Germinal center (tissue), 1 donor: ENCODE results near the gene KRTAP12-2.

ENCODE experiments used
- DNase-seq: peaks from one replicate; pipeline ENCODE4 v3.0.0; 2012; ENCODE audit warnings: mixed read lengths, low spot score

KRTAP12-2 gene, protein sequence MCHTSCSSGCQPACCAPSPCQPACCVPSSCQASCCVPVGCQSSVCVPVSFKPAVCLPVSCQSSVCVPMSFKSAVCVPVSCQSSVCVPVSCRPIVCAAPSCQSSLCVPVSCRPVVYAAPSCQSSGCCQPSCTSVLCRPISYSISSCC

DNA sequence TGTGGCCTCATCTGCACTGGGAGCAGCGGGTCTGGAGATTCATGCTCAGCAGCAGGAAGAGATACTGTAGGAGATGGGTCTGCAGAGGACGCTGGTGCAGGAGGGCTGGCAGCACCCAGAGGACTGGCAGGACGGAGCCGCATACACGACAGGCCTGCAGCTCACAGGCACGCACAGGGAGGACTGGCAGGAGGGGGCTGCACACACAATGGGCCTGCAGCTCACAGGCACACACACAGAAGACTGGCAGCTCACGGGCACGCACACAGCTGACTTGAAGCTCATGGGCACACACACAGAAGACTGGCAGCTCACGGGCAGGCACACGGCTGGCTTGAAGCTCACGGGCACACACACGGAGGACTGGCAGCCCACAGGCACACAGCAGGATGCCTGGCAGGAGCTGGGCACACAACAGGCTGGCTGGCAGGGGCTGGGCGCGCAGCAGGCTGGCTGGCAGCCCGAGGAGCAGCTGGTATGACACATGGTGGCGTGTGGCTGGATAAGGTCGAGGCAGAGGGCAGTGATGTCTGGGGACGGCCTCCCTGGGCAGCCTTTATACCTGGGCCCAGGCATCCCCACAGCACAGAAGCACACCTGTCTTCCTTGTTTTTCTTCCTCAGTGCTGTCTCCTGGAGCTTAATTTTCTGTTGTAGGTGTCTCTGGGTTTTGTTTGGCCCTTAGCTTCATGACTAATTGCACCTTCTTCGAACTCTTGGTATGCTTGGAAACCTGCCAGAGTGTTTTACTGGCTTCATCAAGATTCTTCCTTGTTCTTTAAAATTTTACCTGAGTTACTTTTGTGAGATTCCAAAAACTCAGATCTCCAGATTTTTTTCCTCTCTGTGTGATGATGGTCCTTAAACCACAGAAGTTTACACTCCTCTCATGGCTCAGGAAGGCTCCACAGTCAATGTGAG, at the start of gene KRTAP12-2:
Gene KRTAP12-2, minus strand, starts transcription at position 527 of the 920 bp plus-strand sequence. Its CDS starts 41 bp downstream, at position 486.
- no peak for DNase-seq

DNA sequence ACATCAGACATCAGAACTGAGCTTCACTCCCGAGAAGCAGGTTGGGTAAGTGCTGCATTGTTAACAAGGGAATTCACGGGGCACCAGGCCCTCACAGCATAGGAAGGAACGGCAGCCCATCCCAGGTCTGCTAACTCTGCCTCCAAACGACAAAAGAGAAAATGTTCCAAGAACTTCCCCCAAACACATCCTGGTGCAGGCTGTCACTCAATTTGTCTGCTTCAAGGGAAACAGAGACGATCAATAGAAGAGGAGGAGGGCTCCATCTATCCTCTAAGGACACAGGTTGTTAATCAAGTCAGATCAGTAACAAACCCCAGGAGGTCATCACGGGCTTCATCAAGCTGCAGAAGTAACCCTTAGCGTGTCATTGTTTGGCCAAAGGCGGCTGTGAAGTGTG, 48.2 kb upstream of the KRTAP12-2 start:
- no peak for DNase-seq

DNA sequence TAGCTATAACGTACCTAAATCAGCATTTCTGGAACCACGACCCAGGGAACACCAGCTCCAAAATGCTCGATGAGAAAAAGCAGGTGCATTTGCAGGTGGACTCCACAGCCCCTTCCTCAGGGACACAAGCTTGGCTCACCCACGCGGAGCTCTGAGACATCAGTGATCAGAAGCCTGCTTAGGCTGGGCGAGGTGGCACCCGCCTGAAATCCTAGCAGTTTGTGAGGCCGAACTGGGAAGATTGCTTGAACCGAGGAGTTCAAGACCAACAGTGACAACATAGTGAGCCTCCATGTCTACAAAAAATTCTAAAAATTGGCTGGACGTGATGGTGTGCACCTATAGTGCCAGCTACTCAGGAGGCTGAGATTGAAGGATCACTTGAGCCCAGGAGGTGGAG, 47.1 kb upstream of the KRTAP12-2 start:
- no peak for DNase-seq

DNA sequence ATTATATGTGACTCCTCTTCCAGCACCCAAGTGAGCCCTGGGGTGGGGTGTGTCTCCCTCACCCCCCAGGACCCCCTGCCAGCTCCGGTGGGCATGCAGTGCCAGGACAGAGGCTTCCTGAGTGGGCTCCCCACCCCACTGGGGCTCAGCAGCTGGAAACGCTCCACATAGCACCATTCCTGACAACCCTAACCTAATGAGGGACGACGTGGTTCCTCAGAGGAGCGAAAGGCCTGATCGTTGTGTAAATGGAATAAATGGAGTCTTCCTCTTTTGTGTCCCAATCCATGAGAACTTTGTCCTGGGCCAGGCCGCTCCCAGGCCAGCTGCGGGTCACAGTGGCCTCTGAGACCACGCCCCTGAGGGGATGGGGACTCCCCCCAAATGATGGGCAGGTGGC, 46.4 kb upstream of the KRTAP12-2 start:
- DNase-seq = no peak

DNA sequence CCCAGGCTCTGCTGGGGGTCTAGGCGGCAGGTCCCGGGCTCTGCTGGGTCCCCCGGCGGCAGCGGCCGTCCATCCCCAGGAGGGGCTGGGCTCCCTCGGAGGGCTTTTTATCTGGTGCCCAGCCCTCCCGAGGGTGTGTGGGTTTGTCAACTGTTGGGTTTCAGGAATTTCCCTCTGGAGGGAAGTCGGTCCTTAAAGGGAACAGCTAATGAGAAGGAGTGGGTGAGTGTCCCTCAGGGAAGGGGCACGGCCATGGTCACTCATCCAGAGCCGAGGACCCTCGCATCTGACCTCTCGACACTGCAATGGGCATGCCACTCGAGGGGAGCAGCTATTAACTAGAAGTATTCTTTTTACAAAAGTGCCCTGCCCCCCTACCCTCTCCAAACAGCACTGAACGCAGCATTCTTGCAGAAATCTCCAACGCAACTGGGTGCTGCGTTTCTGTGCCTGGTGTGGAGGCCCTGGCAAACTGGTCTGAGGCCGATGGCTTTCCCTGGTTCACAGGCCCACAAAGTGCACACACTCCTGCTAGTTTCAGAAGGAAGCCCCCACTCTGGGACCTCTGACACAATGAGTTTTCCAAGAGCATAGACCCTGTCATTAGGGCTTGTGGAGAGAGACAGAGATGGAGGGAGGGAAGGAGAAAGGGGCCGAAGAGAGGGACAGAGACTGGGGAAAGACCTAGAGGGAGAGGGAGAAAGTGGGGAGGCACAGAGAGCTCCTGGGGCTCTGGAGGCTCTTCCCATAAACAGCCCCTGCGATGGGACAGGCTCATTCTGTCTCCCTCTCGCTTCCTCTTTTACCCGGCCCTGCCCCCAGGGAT, 45.7 kb upstream of the KRTAP12-2 start:
- DNase-seq = no peak

DNA sequence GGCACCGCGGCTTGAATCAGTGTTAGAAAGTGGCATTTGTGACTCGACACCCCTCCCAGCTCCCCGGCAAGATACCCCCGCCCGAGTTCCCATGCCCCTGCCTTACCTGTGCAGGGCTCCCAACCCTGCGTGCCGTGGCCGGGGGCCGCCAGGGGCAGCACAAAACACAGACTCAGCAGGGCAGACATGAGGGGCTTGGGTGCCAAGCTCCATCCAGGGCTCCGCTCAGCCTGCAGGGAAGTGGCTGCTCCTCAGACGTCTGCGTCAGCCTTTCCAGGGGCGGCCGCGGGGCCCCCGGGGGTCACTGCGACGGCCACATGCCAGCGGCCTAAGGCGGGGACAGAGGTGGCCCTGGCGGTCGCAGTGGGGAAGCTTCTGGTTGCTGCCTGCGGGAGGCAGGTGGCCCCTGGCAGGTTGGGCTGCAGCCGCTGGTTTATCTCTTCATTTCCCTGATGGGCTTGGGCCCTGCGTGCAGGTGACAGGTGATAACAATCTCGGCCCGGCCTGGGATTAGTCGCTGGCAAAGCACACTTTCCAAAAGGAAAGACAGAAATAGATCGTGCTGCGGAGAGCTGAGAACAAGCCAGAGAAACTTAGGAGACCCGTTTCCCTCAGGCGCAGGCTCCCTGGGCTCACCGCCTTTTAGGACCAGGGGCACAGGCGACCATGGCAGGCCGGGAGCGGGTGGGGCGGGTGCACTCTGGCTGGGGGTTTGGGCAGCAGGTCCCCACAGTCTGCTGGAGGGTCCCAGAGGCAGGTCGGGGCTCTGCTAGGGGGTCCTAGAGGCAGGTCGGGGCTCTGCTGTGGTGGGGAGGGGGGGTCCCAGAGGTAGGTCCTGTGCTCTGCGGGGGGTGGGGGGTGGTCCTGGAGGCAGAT, 44.8 kb upstream of the KRTAP12-2 start, which contains the start of gene TSPEAR:
Gene TSPEAR, minus strand, starts transcription at position 246 of the 876 bp plus-strand sequence. Its CDS starts 58 bp downstream, at position 188.
- no peak for DNase-seq

DNA sequence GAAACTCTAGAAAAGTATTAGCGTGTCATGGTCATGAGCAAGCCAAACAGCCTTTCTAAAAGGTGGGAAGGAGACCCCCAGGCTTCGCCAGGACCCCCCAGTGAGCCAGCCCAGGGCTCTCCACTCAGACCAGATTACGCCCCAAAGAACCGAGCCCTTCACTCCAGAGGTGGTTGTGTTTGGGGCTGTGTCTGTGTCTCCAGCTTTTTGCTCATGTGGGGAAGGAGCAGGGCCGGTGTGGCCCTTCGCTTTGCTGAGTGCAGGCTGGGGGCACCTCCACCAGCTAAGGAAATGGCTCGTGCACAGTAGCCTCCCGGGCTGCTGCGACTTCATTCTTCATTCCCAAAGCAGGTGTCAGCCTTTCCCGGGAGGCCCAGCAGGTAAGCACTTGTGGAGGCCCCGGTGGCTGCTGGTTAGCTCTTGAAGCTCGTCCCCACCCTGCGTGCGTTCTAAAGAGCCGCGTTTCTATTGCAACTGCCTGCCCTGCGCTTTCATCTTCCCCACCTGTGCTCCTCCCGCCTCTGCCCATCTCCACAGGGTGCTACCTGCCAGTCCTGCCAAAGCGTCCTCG, 44.1 kb upstream of the KRTAP12-2 start:
- DNase-seq = no peak

DNA sequence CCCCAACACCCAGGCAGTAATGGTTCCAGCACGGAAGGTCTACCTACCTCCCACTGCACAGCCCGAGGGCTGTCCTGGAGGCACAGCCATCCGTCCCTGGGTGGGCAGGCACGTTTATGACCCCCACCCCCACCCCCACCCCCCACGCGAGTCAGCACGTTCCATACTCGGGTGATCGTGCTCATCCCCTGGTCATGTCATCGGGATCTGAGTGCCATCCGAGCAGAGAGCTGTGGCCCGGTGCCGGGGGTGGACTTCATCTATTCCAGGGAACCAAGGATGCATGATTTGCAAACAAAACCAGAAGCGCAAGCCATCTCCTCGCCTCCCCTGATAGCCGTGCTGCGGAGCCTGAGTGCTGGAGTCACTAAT, 43.6 kb upstream of the KRTAP12-2 start:
- DNase-seq = no peak

DNA sequence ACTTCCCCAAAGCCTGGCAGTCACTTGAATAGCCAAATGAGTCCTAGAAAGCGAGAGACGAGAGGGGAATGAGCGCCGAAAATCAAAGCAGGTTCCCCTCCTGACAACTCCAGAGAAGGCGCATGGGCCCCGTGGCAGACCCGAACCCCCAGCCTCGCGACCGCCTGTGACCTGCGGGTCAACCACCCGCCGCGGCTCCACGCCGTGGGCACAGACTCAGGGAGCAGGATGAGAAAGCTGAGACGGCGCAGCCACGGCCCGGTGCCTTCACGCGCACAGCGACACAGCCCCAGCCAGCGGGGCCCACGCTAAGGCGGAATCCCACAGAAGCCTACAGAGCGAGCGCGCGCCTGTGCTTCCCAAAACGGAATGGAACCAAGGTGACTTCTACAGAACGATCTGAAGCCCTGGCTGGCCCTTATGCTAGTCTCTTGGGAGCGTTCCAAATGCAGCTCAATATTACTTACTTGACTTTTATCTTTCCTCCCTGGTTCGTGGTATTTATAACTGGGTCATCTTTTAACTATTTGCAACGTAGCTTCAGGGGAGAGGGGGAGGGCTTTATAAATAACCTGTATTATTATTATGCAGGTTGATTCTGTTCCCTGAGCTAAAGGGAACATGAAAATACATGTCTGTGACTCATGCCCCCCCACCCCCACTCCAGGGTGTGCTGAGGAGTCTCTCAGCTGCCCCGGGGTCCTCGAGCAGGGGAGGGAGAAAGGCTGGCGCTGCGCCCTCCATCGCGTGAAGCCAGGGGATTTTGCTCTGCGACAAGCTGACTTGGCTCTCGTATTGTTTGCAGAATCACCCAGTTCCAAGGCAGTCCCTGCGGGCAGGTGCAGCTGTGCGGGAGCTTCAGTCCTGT, 42.9 kb upstream of the KRTAP12-2 start:
- DNase-seq = no peak

DNA sequence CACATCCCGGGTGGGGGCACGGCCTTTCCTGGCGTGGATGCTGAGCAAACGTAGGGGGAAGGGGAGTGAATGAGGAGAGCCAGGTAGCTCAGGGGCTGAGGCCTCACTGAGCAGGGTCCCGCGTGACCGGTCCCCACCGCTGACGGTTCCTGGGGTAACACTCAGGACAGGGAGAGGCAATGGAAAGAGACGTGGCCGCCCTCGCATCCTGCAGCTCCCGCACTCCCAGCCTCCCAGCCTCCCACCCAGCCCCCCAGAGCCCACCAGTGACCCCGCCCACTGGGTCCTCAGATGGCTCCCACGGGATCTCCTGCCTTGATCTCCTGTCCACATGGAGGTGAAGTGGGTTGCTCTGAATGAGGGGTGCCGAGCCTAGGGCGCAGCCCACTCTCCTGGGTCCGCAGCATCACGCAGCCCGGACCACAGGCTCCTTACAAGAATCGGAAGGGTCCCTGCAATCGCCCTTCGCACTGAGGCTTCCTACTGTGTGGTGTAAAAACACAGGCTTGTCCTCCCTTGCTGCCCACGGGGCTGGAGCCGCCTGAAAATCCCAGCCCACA, 42.2 kb upstream of the KRTAP12-2 start:
- DNase-seq = no peak

DNA sequence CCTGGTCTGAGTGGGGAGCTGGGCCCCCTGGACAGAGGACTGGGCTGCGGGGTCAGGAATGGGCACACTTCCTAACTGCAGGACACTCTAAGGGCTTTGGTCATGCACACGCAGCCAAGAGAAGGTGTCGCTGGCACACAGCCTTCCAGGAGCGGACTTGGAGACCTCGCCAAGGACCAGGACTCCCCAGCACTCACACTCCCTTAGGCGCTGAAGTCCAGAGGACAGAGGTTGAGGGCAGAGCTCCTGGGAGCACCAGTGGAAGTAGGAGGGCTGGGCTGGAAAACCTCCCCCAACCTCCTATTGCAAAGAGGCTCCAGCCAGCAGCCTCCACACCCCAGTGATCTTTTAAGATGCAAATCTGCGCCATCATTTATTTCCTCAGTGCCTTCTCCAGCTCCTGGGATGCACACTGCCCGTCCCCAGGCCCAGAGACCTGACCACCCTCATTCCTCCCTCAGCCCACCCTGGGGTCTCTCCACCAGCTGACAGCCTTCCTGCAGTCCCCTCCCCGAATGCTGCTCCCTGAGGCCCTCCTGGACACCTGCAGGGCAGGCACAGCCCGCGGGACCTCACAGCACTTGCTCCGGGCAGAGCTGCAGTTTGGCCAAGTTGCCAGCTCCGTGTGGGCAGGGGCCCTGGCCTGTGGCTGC, 41.6 kb upstream of the KRTAP12-2 start:
- no peak for DNase-seq

DNA sequence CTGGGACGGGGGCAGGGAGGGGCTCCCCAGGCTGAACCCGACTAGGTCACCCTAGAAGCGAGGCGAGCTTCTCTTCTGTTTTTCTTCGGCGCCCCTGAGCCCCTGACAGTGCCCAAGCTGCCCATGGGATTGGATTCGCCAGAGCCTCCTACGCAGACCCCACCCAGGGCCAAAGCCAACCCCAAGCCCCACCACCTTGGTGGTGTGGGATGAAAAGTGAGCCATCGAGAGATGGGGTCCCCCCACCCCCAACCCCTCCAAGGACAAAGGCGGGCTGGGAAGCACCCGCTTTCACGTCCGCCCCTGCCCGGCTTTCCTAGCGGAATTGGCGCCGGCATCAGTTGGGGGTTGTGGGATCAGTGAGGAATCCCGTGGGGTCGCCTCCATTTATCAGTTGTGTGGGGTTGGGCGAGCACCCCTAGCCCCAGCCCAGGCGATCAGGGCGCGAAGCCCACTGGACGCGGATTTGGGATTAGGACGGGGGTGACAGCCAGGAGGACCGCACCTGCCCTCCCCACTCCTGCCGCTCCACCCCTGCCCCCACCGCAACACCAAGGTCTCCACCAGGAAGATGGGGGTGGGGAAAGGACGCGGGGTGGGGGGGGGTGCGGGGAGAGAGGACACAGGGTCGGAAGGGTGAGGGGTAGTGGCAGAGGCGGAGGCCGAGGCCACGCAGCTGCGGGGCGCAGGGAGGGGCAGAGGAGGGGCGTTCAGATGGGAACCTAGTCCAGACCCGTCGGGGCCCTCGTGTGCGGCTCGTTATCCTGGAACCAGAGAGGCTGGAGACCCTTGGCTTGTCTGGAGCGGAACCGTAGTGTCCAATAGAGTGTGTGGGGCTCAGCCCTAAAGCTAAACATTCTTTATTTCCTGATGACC, 40.2 kb upstream of the KRTAP12-2 start:
- DNase-seq = no peak

DNA sequence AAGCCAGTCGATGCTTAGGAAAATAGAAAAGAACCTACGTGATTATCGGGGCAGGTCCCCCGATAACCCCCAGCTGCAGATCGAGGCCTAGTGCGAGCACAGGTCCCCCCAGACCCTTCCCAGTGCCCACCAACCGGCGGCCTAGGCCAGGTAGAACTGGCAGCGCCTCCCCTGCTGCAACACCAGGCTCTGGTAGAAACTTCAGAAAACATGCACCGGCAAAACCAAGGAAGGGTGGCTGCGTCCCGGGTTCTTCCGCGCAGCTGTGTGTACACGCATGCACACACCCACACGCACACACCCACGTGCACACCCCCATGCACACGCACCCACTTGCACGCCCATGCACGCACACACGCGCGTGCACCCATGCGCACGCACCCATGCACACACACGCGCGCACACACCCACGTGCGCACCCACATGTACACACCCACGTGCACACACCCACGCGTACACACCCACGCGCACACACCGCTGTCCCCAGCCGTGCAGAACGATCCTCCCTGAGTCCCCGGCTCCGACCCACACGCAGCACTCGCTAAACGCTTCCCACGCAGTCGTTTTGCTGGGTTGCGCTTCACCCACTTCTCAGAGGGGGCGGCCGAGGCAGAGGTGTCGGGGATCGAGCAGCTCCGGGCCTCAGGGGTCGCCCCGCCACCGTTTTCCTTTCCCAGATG, 39.4 kb upstream of the KRTAP12-2 start:
- no peak for DNase-seq

DNA sequence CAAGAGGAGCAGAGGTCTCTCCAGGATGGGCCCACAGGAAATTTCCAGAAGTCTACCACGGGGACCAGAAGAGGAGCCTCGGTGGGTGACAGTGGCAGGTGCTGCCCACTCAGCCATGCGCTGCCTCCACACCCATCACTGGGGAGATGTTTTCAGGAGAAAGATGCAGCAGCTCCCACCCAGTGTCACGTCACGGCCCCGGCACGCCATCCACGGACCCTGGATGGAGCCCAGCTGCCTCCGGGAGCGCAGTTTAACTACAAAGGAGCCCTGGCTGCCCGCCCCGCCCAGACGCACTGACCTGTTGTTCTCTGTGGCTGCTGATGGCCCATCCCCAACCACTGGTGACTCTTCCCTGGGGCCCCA, 37.9 kb upstream of the KRTAP12-2 start:
- no peak for DNase-seq

DNA sequence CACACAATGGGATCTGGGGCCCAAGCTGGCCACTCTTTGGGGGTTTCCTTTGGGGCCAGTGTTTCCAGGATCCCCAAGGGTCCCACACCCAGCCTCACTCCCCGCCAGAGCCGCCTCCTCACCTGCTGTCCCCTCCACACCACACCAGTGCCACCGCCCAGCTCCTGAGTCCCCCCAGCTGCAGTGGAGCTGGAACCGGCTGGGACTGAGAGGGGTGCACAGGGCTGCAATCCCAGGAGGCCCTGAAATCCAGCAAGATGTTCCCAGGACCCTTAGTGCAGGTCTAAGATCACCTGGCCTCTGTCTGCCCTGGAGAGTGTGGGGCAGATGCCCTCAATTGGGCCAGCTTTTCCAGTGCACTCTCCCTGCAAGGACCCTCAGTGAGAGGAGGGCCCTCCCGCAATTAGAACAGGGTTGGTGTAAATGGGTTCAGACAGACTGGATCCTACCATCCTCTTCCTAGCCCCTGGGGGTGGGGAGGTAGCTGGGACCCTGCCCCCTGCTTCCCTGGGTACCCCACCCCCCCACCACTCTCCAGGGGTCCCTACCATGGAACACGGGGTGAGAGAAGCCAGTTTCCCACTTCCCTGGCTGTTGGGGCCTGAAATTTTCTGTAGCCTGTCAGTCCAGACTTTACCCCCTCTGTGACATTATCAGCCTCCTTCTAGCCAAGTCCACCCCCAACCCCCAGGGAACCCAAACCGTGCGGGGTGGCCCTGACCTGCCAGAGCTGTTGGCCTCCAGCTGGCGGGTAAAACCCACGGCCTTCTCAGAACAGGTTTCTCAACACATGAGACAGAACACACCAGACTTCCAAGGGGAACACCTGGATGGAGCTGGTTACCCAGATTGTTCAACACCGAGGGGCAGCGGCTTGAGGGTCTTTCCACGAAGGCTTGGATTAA, 37.3 kb upstream of the KRTAP12-2 start:
- no peak for DNase-seq

DNA sequence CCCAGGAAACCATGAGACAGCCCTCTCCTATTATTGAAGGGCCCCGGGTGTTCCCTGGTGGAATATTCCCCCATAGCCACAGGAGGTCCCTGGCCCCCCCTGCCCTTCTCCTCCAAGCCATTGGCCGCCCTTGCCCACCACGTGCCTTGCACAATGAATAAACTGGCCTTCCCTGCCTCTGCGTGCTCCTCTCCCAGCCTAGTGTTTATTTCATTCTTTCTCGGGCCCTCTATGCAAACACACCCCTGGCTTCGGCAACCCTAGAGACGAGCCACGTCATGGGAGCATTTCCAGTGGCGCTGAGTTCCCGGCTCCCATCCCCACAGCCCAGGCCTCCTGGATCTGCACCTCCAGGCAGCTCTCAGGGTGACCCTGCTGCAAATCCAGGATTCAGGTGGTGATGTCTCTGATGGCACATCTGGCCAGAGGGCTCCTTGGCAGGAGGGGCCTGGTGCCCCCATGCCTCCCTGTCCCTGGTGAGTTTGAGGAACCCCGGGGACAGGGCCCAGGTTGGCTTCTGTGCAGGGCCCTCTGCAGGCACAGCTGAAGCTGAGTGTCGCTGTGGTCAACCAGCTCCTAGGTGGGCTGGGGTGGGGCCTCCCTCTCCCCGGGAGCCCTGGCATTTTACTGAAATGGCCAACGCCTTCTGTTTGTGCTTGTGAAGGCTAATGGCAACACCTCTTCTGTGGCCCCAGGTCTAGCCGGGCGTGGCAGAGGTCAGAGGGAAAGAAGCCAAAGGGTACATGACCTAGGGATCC, 36.4 kb upstream of the KRTAP12-2 start:
- no peak for DNase-seq
